HG03039 (cell line): Measurements from ENCODE around the gene ACSL1.
"Not testable (repeated sequence)": the region's sequence is repeated elsewhere in the genome, so short reads cannot be mapped to it uniquely, and the experiment has no call there.

Experiments used
- ATAC-seq: cut with Tn5 transposase; IDR thresholded peaks from one replicate; pipeline ENCODE4 v1.9.1; 2021; ENCODE audit warnings: mild to moderate bottlenecking, moderate library complexity; ENCODE audit not compliant: unreplicated experiment

ACSL1 gene

DNA sequence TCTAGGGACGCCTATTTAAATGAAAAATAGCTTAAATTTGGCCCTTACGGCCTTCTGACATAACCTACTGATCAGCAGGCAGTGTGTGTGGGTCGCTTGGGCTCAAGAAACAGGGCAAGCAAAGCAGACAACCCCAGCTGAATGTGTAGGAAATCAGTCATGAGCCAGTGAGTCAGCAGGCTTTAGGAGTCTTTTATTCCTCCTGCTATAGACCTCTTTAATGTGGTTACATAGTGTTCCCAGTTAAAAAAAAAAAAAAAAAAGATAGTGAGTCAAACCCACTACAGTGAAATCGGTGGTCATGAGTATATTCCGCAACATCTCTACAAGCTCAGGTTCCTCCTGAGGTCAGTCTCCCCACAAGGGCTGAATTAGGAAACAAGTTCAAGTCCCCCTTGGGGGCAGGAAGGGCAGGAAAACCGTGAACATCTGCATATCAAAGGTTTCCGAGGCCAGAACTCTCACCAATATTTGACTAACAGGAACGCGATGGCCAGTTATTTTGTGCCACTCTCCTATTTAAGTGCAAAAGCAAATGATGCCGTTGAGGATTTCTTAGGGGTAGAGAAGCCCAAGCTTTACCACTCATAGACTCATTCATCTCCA, 32.7 kb downstream of the ACSL1 start:
- ATAC-seq = no peak

DNA sequence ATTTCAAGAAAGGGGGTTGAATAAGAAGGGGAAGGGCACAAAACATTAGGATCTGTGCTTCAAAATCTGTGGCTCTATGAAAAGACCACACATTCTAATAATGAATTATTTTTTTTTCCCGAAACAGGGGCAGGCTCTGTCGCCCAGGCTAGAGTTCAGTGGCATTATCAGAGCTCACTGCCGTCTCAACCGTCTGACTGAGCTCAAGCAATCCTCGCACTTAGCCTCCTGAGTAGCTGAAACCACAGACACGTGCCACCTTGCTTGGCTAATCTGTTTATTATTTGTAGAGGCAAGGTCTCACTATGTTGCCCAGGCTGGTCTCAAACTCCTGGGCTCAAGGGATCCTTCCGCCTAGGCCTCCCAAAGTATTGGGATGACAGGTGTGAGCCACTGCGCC, 33.4 kb downstream of the ACSL1 start:
- no peak for ATAC-seq

DNA sequence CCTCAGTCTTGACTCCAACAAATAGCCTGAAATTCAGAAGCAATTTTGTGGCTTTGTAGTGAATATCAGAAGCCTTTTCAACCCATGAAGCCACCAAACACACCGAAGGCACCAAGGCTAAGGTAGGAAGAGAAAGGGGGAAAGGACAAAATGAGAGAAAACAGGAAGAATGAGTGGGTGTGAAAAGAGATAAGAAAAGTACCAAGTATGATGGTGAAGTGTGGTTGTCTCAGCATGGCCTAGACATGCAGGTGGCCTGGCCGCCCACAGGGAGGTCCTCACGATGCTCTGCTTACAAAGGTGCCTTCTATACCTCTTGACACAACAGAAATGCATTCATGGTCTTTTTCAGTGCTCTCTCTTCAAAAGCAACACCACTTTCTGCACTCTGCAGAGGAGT, 34.9 kb downstream of the ACSL1 start:
- ATAC-seq = no peak

DNA sequence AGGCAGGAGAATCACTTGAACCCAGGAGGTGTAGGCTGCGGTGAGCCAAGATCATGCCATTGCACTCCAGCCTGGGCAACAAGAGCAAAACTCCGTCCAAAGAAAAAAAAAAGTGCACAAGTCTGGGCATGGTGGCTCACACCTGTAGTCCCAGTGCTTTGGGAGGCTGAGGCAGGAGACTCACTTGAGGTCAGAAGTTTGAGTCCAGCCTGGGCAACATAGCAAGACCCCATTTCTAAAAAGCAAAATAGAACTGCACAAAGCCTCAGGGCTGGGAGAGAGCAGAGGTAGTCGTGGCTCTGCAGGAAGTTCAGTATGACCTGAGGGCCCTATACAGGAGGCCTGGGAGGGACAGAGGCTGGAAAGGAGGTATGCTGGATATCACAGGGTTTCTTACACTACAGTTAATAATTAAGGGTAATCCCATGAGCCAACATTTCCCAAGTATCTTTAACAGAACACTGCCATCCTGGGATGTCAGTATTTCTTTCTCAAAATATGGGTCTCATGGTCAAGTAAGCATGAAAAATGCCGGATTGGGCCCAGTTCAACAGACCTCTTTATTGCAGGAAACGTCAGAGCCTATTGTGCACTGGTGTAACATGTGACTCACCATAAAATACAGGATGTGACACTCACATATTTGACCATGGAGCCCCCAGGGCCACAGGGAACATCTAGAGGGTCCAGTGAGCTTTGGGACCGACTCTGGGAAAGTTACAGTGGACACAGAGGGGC, 37.8 kb downstream of the ACSL1 start:
- no peak for ATAC-seq

- no peak for ATAC-seq
These were observed 40.0 kb downstream of the ACSL1 start for GRCh38 chr4:184785813-184786212.

DNA sequence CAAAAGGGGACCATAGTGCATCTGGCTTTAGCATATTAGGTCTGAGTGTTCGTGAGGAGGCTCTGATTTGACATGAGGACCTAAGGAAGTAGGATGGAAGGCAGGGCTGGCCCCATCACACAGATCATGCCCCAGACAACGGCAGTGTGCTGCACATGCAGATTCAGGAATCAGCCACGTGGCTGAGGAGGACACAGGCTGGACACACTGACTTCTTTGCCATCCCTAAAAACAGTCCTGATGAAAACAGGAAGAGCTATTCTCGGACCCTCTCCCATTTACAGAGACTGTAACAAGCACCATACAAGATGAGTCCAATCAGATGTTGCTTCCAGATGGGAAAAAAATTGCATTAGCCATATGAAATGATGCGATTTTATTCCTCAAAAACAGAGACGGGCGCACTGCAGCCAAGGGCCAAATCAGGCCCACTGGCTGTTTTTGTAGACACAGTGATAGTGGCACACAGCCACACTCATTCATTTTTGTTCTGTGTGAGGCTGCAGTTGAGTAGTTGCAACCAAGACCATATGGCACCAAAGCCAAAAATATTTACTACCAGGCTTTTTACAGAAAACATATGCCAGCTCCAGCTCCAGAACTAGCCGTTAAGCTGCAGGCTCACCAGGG, 41.0 kb downstream of the ACSL1 start:
- ATAC-seq = no peak

DNA sequence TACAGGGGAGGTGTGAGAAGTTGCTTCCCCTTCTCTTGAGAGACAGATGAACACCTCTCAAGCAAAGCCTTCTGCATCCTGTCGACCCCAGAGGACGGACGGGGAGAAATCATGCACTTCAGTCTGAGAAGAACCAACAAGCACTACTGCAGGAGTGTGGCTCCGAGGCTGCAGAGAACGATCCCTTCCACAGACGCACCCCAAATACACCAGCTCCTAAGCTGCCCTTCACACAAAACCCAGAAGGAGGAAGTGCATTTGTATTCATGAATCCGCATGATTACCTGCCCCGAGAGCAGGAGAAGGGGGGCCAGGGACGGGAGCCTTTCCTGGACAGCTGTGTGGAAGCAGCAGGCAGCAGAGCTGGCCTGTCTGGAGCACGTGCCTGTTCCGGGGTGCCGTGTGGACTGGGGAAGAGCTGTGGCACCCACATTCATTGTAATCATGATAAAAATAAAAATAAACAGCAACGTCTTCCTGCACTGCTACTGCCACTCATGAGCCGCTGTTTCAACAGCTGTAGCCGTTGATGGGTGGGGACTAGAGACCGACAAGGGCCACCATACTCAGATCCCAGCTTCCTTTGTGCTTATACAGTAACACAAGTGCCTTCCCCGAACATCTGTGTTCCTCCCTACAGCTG, 42.9 kb downstream of the ACSL1 start:
- ATAC-seq = no peak

- ATAC-seq = not testable (repeated sequence)
These were observed 46.6 kb downstream of the ACSL1 start for GRCh38 chr4:184779160-184779559.

GRCh38 chr4:184778325-184778724, 47.4 kb downstream of the ACSL1 start:
- no peak for ATAC-seq

GRCh38 chr4:184776821-184777220, 48.9 kb downstream of the ACSL1 start:
- no peak for ATAC-seq

DNA sequence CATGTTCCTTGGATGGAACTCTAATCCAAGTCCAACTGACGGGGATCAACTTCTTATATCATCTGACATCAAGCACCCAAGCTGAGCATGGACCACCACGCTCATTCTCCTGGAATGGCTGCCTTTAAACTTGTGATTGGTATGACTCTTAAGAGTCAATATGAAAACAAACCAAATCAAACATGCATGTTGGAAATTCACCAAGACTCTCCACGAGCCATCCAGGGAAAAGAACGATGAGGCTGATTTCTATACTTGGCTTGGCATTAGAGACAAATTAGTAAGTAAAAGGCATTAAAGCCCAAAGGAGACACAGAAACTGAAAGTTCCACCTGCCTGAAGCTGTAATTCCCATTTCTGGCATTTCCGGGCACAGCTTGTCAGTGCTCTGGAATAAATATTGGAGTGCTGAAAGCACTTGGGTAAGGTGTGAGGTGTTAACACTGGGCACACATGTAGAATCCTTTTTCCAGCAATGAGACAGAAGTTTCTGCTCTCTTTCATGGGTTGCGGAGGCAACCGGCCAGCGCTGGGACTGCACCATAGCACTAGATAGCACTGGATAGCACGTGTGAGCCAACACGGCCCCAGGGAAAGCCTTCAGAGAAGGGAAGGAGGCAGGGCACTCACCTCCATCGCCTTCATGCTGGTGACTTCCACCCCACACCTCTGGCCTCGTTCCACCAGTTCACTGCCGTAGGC, 49.8 kb downstream of the ACSL1 start:
- no peak for ATAC-seq

- ATAC-seq = no peak
These were observed 51.6 kb downstream of the ACSL1 start for GRCh38 chr4:184774152-184774551.

DNA sequence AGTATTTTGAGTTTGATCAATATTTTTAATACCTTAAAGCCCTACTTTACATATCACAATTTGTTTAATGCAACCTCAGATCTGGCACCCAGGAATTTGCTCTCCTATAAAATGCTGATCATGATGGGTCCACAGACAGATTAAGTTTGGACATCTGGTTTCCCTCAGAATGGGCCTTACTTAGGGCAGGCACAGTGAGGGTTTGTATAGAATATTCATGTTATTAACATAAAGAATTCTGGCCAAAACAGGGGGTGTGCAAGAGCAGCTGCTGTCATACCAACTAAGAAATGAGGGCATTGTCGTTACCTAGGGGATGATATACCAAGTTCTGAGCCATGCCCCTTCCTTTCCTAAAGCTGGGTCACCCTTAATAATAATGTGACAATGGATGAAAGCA, 54.4 kb downstream of the ACSL1 start:
- ATAC-seq = no peak

- ATAC-seq = no peak
These were observed 56.5 kb downstream of the ACSL1 start for GRCh38 chr4:184769141-184769765.

DNA sequence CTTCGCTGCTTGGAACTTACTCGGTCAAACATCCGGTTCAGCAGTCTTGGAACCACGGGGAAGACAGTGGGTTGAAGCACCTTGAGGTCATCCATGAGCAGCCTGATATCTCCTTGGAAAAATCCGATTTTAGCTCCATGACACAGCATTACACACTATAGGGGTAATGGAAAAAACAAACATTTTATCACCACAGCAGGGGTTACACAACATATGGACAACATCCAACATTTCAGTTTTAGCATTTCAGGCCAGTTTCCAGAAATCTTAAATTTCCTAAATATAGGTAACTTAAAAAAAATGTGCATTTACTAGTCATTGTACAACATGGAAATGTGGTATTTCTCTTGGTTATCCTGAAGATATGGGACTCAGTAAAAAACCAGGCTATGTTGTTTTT, 57.5 kb downstream of the ACSL1 start:
- ATAC-seq = no peak

DNA sequence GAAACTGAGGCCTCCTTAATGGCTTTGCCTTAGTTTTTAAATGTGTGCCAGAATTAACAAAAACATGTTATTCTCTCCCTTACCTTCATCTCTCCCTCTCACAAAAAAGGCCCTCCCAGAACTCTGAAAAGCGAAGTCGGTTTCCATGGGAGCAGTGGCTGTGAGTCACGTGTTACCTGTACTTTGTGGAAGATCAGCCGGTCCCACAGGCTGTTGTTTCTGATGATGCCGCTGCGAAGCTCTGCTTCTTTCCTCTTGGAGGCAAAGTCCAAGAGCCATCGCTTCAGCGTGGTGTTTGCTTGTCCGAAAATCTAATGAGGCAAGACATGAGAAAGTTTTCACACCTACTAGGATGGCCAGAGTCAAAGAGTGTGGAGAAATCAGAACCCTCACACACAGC, 59.3 kb downstream of the ACSL1 start:
- ATAC-seq = no peak

GRCh38 chr4:184765473-184766340, 60.1 kb downstream of the ACSL1 start:
- no peak for ATAC-seq

GRCh38 chr4:184764601-184765000, 61.2 kb downstream of the ACSL1 start:
- no peak for ATAC-seq

GRCh38 chr4:184763150-184763780, 62.5 kb downstream of the ACSL1 start:
- ATAC-seq = no peak
